HG02678 (cell line): ENCODE results near the gene KIF16B.
"Not testable (repeated sequence)": the region's sequence is repeated elsewhere in the genome, so short reads cannot be mapped to it uniquely, and the experiment has no call there.

Experiments used
- ATAC-seq: cut with Tn5 transposase; IDR thresholded peaks from one replicate; pipeline ENCODE4 v1.9.1; 2021; ENCODE audit warnings: mild to moderate bottlenecking, moderate library complexity; ENCODE audit not compliant: unreplicated experiment

The KIF16B gene

DNA sequence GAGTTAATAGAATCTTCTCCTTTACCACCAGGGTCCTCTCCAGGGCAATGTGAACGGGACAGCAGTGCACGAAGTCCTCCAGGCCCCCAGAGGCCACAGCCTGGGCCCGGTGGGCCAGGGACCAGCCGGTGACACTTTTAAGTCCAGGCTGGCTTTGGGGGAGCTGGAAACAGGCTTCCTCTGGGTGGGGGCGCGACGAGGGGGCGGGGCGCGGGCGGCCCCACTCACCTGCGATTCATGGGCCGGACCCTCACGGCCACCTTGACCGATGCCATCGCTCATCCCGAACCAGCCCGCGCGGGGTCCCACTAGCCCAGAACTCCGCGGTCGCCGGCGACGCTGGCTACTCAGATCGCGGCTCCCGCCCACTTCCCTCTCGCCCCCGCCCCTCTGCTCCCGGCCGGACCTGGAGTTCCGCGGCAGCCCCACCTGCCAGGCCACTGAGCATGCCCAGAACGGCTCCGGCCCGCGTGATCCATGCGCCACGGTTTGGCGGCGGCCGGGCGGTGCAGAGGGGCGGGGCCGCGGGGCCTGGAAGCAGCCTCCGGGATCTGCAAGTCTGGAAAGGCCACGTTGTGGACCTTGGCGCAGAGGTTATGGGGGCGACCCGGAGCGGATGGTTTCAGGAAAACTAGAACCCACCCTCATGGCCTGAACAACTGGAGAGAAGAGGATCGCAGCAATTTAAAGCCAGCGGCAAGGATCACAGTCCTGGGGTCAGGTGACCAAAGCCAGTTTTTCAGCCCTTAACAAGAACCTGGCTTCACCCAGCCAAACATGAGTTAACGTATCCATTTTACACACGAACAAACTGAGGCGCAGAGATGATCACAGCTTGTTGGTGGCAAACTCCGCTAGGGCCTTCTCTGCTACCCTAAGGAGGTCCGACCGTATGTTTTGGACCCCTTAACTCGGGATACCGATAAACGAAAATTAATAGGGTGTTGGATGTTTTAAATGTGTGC is at the start of gene KIF16B:
Gene KIF16B, minus strand, starts transcription at position 448 of the 965 bp plus-strand sequence. Its CDS starts 173 bp downstream, at position 275.
- peak; percentile 71 for ATAC-seq

DNA sequence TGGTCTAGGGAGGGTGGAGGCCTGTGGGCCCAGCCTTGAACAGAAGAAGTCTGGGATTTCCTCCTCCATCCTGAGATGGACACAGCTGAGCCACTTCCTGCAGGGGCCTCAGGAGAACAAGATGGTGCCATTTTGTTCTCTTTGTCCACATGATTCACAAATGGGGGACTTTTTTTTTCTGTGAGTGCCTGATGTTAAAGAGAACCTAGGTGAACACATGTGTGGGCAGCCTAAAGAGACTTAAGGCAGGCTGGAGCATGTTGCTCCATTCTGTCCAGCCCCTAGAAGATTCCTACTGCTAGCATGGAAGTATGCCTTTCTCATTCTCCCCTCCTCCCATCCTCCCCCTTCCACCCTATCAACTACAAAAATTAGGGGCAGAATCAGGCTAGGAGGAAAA is 49.3 kb upstream of the KIF16B start:
- no peak for ATAC-seq

GRCh38 chr20:16621435-16622141 is 48.3 kb upstream of the KIF16B start:
- ATAC-seq = no peak

DNA sequence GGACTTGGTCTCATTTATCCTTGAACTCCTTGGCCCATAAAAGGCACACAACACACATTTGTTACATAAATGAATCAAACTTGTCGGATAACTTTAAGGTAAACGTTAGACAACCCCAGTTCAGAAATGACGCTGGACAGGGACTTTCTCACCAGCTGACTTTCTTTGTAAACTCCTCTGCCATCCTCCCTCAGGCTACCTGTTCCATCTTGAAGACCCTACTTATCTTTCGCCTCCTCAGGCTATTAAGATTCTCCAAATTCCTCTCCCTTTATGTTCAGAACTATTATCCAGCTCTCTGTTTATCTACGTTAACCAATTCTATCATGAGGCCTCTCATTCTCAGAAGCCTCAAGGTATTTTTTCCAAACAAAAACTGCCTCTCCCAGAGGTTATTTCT is 47.7 kb upstream of the KIF16B start:
- ATAC-seq = no peak

DNA sequence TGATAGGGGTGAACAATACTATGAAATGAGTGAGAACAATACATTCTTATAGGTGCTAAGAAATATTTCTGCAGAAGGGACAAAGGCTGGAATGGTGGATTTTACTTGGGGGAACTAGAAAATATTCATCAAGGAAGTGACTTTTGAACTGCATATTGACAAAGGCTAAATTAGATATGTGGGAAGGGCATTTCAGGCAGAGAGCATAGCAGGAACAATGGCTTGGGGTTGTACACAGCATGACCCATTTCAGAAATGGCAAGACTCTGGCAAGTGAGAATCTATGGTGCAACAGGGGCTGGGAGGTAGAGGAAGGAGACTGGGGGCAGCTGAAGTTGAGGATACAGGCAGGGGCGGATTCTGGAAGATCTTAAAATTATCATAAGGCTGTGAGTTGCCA is 46.7 kb upstream of the KIF16B start:
- ATAC-seq = no peak

DNA sequence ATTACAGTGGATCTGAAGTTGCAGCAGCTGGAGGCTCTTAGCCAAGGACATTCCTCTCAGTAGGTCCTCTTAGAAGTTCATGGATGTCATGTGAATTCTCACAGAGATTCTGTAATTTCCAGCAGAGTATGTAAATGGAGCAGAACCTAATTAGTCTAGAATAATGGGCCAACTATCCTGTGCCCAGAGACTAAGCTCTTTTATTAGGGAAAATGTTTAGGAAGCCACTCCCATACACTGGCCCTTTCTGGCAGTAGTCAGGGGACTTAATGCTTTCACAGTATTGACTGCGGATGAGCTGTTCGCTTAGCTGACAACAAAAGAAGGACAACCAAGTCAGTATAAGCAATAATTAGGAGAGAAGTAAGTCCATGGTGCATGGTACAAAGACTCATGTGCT is 43.8 kb upstream of the KIF16B start:
- no peak for ATAC-seq

DNA sequence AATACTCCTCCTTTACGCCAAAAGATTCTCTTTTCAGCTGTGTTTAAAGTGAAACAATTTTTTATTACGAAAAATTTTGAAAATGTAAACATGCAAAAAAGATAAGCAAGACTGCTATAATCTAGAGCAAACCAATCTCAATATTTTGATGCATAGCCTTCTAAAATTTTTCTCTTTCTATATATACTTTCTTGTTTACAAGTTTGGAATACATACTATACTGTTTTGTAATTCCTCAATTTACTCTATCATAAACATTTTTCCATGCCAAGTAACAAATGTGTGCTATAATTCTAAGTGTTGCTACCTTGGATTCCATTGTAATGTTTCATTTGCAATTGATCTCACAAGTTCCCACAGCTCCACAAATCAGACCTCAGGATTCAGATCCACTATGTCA is 43.1 kb upstream of the KIF16B start:
- no peak for ATAC-seq

GRCh38 chr20:16615199-16615598 is 42.0 kb upstream of the KIF16B start:
- no peak for ATAC-seq

DNA sequence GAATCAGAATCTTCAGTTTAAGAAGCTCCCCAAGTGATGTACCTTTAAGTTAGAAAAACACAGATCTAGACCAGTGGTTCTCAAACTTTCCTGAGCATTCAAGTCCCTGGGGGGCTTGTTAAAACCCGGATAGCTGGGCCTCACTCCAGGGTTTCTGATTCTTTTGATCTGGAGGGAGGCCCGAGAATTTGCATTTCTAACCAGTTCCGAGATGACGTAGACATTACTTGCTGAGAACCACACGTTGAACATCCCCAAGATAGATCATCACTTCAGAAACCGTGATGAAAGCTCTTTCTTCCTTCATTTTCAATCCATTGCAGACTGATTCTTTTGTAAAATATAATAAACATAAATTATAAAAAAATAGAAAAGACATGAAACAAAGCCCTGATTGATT is 40.7 kb upstream of the KIF16B start:
- ATAC-seq = no peak

GRCh38 chr20:16612706-16613105 is 39.5 kb upstream of the KIF16B start:
- no peak for ATAC-seq

GRCh38 chr20:16611817-16612216 is 38.6 kb upstream of the KIF16B start:
- ATAC-seq = no peak

- no peak for ATAC-seq
Measured at GRCh38 chr20:16609066-16609465, 35.8 kb upstream of the KIF16B start.

GRCh38 chr20:16608277-16608650 is 35.0 kb upstream of the KIF16B start:
- no peak for ATAC-seq

DNA sequence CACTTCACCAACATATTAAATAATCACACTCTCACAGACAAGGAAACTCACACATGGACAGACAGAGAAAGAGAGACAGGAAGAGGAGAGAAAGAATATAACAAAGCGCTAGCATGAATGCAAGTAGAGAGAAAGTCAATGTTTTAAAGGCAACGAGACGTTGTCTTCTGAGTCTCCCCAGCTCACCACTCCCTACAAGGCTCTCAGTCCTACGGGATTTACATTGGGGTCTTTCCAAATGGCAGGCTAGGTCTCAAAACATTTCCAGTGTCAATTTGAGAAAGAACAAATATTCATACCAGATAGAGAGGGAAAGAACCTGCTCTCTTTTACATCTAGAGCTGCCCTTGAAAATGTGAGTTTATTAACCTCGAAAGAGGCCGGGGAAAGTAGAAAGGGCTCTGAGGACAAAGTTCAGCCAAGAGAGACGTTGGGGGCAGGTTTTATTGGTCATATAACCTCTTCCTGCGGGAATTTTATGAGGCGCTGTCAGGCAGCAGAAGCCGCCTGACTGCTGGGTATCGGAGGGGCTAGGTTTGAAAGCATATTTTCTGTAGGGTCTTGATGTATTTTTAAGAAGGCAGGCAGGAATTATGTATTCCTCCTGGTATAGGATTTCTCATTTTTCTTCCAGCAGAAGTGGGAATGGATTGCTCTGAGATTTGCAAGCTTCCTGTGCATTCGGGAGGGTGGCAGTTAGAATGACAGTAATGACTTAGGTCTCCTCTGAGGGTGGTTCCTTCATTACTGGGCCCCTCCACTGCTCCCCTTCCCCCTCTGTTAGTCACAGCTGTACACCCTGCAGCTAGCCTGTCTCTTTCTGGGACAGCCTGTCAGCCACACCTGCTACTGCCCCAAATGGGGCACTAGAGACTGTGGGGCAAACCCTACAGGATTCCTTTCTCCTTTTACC is 34.4 kb upstream of the KIF16B start:
- ATAC-seq = no peak

- no peak for ATAC-seq
Measured at GRCh38 chr20:16606468-16607070, 33.3 kb upstream of the KIF16B start.

- no peak for ATAC-seq
Measured at GRCh38 chr20:16601047-16601446, 27.8 kb upstream of the KIF16B start.

- ATAC-seq = no peak
Measured at GRCh38 chr20:16599257-16599656, 26.0 kb upstream of the KIF16B start.

GRCh38 chr20:16596991-16597390 is 23.7 kb upstream of the KIF16B start:
- ATAC-seq = no peak

DNA sequence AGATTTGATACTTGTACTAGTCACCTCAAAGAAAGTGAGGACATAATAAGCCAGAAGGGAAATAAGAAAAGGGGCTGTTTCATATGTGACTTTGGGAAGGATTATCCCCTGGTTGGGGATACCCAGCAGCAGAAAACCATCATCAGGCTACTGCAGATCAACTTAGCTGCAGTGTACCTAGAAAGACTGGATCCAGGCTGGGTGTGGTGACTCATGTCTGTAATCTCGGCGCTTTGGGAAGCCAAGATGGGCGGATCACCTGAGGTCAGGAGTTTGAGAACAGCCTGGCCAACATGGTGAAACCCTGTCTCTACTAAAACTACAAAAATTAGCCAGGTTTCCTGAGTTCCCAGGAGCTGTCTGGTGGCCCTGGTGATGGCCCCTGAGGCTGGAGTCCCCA is 23.2 kb upstream of the KIF16B start:
- not testable (repeated sequence) for ATAC-seq

- no peak for ATAC-seq
Measured at GRCh38 chr20:16595376-16595775, 22.1 kb upstream of the KIF16B start.
